AG09319 (cell line): ENCODE data around the gene OR5H6.
"Not testable (repeated sequence)": the region's sequence is repeated elsewhere in the genome, so short reads cannot be mapped to it uniquely, and the experiment has no call there.

Experiments
- DNase-seq: peaks from one replicate; pipeline ENCODE4 v3.0.0-alpha.2; 2010; ENCODE audit warnings: low read depth; ENCODE audit errors: extremely low read depth
- TF ChIP-seq, protein P1 (sequence below): IDR thresholded peaks from 2 replicates; pipeline ENCODE4 v1.5.1; 2011; ENCODE audit warnings: low read depth, mild to moderate bottlenecking, inconsistent platforms, low read length, moderate library complexity

OR5H6 gene

GRCh38 chr3:98243843-98244242, 20.2 kb upstream of the OR5H6 start:
- TF ChIP-seq, protein P1, sequence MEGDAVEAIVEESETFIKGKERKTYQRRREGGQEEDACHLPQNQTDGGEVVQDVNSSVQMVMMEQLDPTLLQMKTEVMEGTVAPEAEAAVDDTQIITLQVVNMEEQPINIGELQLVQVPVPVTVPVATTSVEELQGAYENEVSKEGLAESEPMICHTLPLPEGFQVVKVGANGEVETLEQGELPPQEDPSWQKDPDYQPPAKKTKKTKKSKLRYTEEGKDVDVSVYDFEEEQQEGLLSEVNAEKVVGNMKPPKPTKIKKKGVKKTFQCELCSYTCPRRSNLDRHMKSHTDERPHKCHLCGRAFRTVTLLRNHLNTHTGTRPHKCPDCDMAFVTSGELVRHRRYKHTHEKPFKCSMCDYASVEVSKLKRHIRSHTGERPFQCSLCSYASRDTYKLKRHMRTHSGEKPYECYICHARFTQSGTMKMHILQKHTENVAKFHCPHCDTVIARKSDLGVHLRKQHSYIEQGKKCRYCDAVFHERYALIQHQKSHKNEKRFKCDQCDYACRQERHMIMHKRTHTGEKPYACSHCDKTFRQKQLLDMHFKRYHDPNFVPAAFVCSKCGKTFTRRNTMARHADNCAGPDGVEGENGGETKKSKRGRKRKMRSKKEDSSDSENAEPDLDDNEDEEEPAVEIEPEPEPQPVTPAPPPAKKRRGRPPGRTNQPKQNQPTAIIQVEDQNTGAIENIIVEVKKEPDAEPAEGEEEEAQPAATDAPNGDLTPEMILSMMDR: no peak
- no peak for DNase-seq

DNA sequence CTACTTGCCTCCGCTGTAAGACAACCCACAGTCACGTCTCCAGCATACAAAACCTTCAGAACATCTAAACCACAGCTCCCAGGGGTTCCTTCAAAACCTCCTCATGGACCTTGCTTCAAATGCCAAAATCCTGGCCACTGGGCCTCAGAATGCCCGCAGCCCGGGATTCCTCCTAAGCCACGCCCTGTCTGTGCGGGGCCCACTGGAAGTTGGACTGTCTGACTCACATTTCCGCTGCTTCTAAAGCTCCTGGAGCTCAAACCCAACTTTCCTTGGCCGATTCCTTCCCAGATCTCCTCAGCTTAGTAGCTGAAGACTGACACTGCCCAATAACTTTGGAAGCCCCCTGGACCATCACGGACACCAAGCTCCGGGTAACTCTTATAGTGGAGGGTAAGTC, 17.9 kb upstream of the OR5H6 start:
- TF ChIP-seq, protein P1: no peak
- no peak for DNase-seq

DNA sequence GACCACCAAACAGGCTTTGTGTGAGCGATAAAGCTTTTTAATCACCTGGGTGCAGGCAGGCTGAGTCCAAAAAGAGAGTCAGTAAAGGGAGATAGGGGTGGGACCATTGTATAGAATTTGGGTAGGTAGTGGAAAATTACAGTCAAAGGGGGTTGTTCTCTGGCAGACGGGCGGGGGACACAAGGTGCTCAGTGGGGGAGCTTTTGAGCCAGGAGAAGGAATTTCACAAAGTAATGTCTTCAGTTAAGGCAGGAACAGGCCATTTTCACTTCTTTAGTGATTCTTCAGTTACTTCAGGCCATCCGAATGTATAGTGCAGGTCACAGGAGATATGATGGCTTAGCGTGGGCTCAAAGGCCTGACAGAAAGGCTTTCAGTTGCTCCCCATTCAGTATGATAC, 8.0 kb upstream of the OR5H6 start:
- not testable (repeated sequence) for DNase-seq

- no peak for DNase-seq
- TF ChIP-seq, protein P1: no peak
Measured at GRCh38 chr3:98259707-98260106, 4.3 kb upstream of the OR5H6 start.

GRCh38 chr3:98262046-98262445, 2.0 kb upstream of the OR5H6 start:
- TF ChIP-seq, protein P1: no peak
- DNase-seq: no peak

GRCh38 chr3:98269846-98270245, 5.8 kb downstream of the OR5H6 start:
- TF ChIP-seq, protein P1: no peak
- DNase-seq: no peak

- TF ChIP-seq, protein P1: no peak
Measured at GRCh38 chr3:98272126-98272525, 8.1 kb downstream of the OR5H6 start.

GRCh38 chr3:98274914-98275313, 10.9 kb downstream of the OR5H6 start:
- TF ChIP-seq, protein P1: no peak
- no peak for DNase-seq

More at GRCh38 chr3:98272126-98272525, 8.1 kb downstream of the OR5H6 start:
- no peak for DNase-seq
